ENCODE measurements around the gene ZPBP.

ZPBP gene

GRCh38 chr7:50121286-50121685 lies 28.2 kb upstream of the ZPBP start:
- no peak overlapping the region for H3K4me2 ChIP-seq (ENCODE audit: insufficient read depth, low read length)
- no peak for TF ChIP-seq EZH2 (IDR thresholded peaks at IDR 0.05; ENCODE audit: borderline replicate concordance, low read depth, low read length, severe bottlenecking)
- TF ChIP-seq, protein P1, sequence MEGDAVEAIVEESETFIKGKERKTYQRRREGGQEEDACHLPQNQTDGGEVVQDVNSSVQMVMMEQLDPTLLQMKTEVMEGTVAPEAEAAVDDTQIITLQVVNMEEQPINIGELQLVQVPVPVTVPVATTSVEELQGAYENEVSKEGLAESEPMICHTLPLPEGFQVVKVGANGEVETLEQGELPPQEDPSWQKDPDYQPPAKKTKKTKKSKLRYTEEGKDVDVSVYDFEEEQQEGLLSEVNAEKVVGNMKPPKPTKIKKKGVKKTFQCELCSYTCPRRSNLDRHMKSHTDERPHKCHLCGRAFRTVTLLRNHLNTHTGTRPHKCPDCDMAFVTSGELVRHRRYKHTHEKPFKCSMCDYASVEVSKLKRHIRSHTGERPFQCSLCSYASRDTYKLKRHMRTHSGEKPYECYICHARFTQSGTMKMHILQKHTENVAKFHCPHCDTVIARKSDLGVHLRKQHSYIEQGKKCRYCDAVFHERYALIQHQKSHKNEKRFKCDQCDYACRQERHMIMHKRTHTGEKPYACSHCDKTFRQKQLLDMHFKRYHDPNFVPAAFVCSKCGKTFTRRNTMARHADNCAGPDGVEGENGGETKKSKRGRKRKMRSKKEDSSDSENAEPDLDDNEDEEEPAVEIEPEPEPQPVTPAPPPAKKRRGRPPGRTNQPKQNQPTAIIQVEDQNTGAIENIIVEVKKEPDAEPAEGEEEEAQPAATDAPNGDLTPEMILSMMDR (IDR thresholded peaks at IDR 0.05; ENCODE audit: borderline replicate concordance, extremely low read depth, low read length, poor library complexity, severe bottlenecking), result no peak

GRCh38 chr7:50119815-50120637 lies 27.0 kb upstream of the ZPBP start:
- DNase-seq (peak; percentile 23), ATAC-seq (ENCODE audit: insufficient read depth, low read depth) (peak; percentile 79)
- H3K36me3 ChIP-seq (ENCODE audit: insufficient read depth, low read length), result no peaks in the 10 kb centered on the region
- H3K27me3 ChIP-seq (ENCODE audit: insufficient read depth, low read length, poor library complexity), result peaks cover 16% of the 10 kb centered on the region
- H4K20me1 ChIP-seq (ENCODE audit: insufficient read depth, low read length), result no peaks in the 10 kb centered on the region
- no peak overlapping the region for H3K4me3 ChIP-seq (ENCODE audit: low read depth in 1 of 2, low read length in 2 of 2)
- H3K9ac ChIP-seq (ENCODE audit: low read depth, low read length), result no peak overlapping the region
- H2AFZ ChIP-seq (ENCODE audit: low read depth, low read length), result no peak overlapping the region
- H3K4me1 ChIP-seq (ENCODE audit: insufficient read depth, low read length), result no peaks in the 10 kb centered on the region
- H3K79me2 ChIP-seq (ENCODE audit: insufficient read depth, low read length), result no peaks in the 10 kb centered on the region
- no peaks in the 10 kb centered on the region for H3K9me3 ChIP-seq (ENCODE audit: insufficient read depth, low read length, severe bottlenecking)
- H3K27ac ChIP-seq (ENCODE audit: low read length), result no peak overlapping the region
- no peak overlapping the region for H3K4me2 ChIP-seq (ENCODE audit: insufficient read depth, low read length)
- TF ChIP-seq, protein P1 (IDR thresholded peaks at IDR 0.05; ENCODE audit: borderline replicate concordance, extremely low read depth, low read length, poor library complexity, severe bottlenecking), result peak; percentile 63
- no peak for TF ChIP-seq EZH2 (IDR thresholded peaks at IDR 0.05; ENCODE audit: borderline replicate concordance, low read depth, low read length, severe bottlenecking)

More at GRCh38 chr7:50121286-50121685, 28.2 kb upstream of the ZPBP start:
- H4K20me1 ChIP-seq (ENCODE audit: insufficient read depth, low read length), result no peaks in the 10 kb centered on the region
- H3K79me2 ChIP-seq (ENCODE audit: insufficient read depth, low read length), result no peaks in the 10 kb centered on the region
- no peaks in the 10 kb centered on the region for H3K9me3 ChIP-seq (ENCODE audit: insufficient read depth, low read length, severe bottlenecking)
- H3K27ac ChIP-seq (ENCODE audit: low read length), result no peak overlapping the region
- no peak overlapping the region for H3K9ac ChIP-seq (ENCODE audit: low read depth, low read length)
- H3K27me3 ChIP-seq (ENCODE audit: insufficient read depth, low read length, poor library complexity), result peaks cover 10% of the 10 kb centered on the region
- no peak for DNase-seq
- no peaks in the 10 kb centered on the region for H3K4me1 ChIP-seq (ENCODE audit: insufficient read depth, low read length)
- H3K4me3 ChIP-seq (ENCODE audit: low read depth in 1 of 2, low read length in 2 of 2), result no peak overlapping the region
- no peak for ATAC-seq (ENCODE audit: insufficient read depth, low read depth)
- no peak overlapping the region for H2AFZ ChIP-seq (ENCODE audit: low read depth, low read length)
- no peaks in the 10 kb centered on the region for H3K36me3 ChIP-seq (ENCODE audit: insufficient read depth, low read length)

GRCh38 chr7:50112250-50112649 lies 19.2 kb upstream of the ZPBP start:
- Histone ChIP-seq H3K27ac (ENCODE audit: low read length) (no peak overlapping the region), H3K79me2 (ENCODE audit: insufficient read depth, low read length) (no peaks in the 10 kb centered on the region), H3K4me3 (ENCODE audit: low read depth in 1 of 2, low read length in 2 of 2) (no peak overlapping the region), H3K27me3 (ENCODE audit: insufficient read depth, low read length, poor library complexity) (peaks cover 9% of the 10 kb centered on the region), H3K9ac (ENCODE audit: low read depth, low read length) (no peak overlapping the region), H3K4me1 (ENCODE audit: insufficient read depth, low read length) (no peaks in the 10 kb centered on the region), H4K20me1 (ENCODE audit: insufficient read depth, low read length) (no peaks in the 10 kb centered on the region), H3K9me3 (ENCODE audit: insufficient read depth, low read length, severe bottlenecking) (no peaks in the 10 kb centered on the region), H3K36me3 (ENCODE audit: insufficient read depth, low read length) (no peaks in the 10 kb centered on the region), H3K4me2 (ENCODE audit: insufficient read depth, low read length) (no peak overlapping the region), H2AFZ (ENCODE audit: low read depth, low read length) (no peak overlapping the region)
- no peak for ATAC-seq (ENCODE audit: insufficient read depth, low read depth)
- TF ChIP-seq, protein P1 (IDR thresholded peaks at IDR 0.05; ENCODE audit: borderline replicate concordance, extremely low read depth, low read length, poor library complexity, severe bottlenecking), result peak; percentile 34
- TF ChIP-seq EZH2 (IDR thresholded peaks at IDR 0.05; ENCODE audit: borderline replicate concordance, low read depth, low read length, severe bottlenecking), result no peak
- DNase-seq, result no peak

All from DND-41 (cell line).